NCI-H2081 treated with DMSO at 0.1 percent for 48 hours (cell line): ENCODE results near the gene MAL.

Experiments used
- DNase-seq: peaks from one replicate; lab custom pipeline; 2025; lab: John Stamatoyannopoulos, UW

The MAL gene

DNA sequence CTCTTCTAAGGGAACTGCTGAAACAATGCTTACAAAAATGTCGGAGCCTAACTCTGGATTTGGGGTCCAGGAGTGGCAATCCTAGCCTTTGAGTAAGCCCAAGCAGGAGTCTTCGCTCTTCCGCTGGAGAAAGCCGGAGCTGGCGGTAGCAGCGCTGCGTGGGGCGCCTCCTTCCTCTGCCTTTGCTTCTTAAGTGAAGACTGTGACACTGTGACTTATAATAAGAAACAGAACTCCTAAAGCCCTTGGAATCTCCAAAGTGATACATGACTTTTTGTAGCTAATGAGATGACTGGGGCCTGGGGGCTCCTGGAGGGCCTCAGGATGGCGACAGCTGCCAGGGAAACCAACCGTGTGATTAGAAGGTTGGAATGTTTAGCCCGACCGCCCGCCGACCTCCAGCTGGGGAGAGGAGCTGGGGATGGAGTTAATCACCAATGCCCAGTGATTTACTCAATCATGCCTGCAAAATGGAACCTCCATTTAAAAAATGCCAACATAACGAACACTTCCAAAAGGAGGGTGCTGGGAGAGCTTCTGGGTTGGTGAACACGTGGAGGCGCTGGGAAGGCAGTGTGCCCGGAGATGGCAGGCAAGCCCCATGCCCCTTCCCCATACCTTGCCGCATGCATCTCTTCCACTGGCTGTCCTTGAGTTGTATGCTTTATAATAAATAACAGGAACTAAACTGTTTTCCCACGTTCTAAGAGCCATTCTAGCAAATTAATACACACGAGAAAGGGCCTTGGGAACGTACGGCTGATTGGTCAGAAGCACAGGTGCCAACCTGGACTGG is 29.0 kb upstream of the MAL start:
- DNase-seq: no peak

DNA sequence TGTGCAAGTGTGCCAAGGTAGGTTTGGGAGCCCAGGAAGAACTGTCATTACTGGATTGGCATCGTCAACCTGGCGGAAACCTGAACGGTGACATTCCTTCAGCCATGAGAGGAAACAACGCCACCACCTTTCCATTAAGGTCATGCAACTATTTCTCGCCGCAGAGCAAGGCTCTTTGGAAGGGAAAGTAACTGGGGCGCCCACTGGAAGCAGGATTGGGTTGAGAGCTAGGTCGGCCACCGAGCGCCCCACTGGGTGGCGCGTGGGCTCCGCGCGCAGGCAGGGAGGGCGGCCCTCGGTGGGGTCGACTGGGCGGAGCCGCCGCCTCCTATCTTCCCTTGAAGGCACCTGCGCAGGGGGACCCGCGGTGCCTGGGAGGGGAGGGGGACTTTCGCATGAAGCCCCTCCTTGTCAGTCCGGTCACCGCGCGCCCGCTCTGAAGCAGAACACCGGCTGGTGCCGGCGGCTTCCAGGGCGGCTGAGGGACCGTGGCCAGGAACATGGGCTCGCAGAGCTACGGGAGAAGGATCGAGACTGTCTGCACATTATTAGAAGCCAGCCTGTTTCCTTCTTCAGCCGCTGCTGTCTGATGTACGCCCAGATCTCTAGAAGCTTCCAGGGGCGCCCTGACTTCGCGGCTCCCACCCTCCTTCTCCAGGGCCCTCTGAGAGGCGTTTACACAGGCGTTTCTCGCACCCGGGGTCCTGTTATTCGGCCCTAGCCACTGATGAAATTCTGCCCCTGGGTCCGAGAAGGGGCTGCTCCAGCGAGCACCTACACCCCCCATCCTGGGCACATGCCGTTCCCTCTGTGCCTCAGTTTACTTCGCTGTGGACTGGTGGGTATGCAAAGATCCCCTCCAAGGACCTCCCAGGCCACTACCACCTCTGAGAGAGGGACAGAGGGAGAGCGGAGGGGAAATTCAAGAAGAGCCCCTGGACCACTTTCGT is 27.3 kb upstream of the MAL start:
- no peak for DNase-seq

DNA sequence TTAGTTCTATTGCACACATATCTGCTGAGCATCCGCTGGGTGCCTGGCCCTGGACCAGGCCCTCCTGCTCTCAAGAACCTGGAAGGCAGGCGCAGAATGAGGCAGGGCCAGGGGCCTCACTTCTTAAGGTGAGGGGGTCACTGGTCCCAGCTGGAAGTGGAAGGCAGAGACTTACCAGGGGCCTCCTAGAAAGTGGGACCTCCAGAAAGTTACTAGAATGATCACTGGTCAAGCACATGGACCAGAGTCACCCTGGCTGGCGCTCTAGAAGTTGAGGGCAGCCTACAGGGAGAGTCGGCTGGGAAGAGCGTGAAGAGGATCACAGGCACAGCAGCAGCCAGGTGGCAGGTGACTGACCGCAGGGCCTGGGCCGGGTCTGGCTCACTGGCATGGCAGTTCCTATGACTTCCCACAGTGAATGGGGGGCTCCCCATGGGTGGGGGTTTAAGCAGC is 26.1 kb upstream of the MAL start:
- no peak for DNase-seq

DNA sequence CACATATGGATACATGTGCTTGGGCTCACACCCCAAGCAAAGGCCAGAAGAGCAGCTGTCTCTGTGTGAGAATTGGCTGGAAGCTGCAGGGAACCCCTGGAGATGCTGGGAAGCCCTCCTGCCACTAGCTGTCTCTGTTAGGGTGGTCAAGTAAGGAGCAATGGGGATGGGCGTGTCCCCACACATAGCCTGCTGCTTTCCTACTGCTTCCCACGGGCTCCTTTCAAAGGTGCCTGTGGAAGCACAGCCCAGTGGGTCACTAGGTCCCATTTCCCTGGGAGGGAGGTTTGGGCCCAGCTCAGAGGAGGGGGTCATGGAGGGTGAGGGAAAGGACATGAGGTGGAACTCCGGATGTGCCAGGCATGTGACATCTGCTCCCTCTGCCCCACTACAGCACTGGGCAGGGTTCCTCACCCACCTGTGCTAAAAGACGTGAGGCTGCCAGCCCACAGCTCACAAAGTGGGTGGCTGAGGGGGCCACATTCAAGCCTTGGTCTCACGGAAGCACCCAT is 24.4 kb upstream of the MAL start:
- no peak for DNase-seq

DNA sequence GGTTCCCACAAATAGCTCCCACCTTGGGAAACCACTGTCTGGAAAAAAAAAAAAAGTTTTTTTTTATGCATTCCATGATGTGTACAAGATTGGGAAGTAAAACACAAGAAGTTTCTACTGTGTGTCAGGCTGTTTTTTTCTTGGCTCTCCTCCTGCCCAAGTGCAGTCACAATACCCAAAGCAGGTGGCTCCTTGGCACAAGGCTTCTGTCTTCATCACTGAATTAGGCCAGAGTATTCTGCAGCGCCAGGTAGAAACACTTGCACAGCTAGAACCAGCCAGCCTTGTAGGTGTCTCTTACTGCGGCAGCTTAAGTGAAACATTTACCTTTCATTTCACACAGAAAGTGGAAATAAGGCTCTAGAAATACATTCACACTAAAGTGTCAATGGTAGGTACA is 23.8 kb upstream of the MAL start:
- DNase-seq: no peak

DNA sequence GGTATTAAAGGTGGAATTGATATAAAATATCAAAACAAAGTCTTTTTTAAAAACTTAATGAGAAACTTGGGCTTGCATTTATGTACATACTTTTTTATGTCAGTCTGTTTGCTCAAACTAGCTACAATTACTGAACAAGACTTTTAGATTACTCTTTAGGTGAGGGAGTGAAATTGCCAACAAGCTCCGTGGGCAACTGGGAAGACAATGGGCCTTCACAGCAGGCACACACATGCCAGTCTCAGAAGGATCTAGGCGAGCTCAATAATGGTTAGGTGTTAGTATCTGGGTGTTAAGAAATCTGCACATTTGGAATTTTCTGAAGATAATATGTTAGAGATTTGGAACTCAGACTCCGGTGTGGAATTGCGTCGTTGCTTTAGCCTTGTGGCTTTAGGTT is 23.0 kb upstream of the MAL start:
- DNase-seq: no peak

DNA sequence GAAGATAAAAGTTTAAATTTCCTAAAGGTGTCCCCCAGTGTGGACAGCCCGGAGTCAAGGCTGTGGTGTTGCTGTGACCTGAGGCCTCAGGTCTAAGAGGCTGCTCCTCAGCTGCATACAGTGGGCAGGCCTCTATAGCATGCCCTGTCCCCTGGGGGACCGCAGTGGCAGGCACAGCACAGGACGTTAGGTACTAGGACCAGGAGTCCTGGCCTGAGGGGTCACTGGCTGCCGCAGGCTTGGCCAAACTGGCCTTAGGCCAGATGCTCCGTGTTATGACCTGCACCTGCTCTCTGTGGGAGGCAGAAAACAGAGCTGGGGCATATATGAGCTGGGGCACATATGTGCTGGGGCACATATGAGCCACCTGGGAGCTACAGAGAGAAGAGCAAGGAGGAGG is 21.2 kb upstream of the MAL start:
- DNase-seq: no peak

DNA sequence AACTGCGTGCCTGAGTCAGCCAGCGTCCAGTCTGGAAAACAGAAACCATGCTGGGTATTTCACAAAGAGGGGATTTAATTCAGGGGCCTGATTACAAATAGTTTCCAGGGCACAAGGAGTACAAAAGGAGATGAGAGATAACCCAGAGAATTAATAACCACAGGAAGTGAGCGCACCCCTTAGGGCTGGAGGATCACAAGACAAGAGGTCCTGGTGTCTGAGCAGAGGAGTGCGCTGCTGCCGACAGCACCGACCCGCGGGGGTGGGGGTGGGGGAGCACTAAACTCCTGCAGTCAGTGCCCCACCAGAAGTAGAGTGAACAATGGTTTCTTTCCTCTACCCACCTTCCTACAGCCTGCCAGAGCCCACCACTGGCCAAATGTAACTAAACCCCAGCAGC is 20.8 kb upstream of the MAL start:
- no peak for DNase-seq

DNA sequence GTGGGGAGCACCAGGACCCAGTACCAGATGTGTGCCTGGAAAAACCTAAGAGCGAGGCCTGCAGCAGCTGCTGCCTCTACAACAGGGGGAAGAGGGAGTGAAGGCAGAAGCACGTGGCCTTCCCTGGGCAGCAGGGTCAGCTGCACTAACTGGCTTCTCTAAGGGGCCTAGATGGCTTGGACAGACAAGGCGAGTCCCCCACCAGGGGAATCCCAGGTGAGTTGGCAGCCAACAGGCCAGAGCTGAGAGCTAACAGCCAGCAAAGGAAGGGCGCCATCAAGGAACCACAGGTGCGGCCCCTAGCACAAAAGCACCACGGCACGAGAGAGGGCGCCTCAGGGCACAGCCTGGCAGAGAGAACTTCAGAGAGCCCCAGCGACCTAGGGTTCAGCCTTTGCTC is 19.8 kb upstream of the MAL start:
- no peak for DNase-seq

DNA sequence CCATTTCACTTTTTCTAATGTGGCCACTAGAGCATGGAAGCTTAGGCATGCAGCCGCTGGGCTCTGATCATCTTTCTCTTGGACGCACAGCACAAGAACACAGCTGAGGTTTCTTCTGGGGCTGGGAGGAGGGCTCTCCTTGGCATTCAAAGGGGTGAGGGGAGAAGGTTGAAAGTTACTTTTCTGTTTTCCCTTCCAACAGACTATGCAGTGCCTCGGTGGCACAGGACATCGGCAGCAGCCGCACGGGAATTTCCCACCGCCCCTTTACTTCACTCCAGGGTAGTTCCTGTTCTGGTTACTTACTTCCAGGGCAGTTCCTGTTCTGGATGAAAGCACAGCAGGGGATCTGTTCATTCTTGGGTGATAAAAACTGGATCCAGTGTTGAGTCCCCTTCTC is 18.9 kb upstream of the MAL start:
- DNase-seq: no peak

DNA sequence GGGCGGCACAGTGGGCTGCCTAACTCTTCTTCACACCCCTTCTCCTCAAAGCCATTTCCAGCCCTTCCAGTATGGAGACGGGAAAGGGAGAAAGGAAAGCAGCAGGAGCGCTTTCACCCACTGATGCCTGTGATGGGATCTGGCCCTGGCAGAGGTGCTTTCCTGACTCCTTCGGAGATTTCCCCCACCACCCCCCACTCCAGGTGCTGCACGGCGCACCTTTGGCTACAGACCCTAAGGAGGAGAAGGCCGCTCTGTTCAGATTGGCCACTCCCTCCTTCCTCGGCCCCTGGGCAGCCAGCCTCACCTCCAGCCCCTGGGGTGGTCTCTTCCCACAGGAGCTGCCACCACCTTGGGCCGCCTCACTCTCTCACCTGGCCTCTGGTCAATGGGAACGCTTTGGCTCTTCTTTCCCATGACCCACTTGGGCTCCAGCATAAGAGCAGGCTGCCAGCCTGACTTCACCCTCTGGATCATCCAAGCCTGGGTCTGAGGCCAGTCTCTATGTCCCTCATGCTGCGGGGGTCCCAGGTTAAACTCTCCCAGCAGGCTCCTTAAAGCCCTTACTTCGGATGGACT is 18.4 kb upstream of the MAL start:
- DNase-seq: no peak

DNA sequence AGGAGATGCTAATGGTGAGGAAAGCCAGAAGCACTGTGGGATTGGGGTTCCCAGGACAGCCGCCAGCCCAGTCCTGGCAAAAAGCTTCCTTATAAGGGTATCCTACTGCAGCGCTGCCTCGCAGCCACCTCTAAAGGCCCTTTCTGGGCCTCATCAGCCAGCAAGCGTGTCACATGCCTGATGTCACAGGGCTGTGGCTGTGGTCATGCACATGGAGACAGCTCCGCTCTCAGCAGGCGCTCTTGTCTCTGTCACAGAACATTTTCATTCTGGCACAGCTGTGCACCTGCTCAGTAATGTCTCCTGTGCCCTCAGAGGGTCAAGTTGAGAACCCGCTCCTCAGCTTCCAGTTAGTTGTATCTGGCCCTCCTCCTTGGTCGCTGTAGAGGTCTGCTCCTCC is 17.7 kb upstream of the MAL start:
- DNase-seq: no peak

DNA sequence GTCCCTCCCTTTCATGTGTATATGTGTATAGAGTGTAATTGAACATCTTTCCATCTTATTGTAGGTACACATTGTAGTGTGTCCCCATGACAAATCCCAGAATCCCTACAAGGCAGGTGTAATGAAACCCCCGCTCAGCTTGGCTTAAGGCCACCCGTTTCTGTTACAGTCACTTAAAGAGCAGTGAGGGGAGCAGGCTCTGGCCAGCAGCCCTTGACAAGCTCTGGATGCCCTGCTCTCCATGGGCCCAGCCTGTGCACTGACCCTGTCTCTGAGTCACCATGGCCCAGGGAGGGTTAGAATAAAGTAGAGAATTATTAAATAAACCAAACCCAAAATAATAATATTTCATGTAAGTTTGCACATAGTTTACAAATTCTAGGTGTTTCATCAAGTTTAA is 17.2 kb upstream of the MAL start:
- DNase-seq: no peak

DNA sequence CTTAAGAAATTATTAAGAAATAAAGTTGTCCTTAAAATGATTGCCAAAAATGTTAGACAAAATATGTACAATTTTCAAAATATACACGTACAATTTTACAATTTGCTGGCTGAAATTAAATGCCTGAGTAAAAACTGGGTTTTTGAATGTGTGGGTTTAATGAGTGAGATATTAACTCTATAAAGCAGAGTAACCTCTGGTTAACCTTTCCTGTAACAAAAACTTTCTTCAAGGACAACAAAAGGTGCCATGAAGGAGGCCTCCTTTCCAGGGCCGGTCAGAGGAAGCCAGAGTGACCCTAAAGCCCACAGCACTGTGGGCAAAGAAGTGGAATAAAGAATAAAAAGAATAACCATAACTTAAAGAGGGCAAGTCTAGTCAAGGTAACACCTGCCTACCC is 16.5 kb upstream of the MAL start:
- DNase-seq: no peak

DNA sequence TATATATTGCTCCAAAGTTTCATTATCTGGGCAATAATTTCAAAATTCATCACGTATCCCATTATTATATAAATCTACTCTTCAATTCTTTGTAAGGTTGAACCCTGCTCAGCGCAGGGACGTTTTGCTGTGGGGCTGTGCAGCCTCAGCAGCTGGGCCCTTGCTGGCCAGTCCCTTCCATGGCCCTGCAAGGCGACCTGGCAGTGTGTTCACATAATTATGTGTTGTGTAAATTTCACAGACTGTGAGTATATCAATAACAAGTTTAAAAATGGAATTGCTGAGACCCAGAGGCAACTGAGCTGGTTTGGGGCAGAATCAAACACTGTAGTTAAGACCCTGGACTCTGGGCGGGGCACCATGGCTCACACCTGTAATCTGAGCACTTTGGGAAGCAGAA is 16.1 kb upstream of the MAL start:
- DNase-seq: no peak

DNA sequence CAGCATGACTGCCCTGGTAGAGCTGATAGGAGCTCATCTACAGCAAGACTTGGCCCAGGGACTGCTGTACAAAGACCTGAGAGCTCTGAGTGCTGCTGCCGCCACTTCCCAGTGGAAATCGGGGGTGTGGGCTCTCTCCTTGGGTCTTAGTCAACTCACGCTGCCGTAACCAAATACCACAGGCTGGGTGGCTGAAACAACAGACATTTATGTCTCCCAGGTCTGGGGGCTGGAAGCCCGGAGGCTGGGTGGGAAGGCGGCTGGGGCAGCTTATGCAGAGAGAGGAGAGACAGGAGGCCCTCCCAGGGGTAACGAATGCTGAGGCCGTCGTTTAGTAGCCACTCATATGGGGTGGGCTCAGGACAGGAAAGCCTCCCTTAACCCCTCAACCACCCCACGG is 15.4 kb upstream of the MAL start:
- no peak for DNase-seq

DNA sequence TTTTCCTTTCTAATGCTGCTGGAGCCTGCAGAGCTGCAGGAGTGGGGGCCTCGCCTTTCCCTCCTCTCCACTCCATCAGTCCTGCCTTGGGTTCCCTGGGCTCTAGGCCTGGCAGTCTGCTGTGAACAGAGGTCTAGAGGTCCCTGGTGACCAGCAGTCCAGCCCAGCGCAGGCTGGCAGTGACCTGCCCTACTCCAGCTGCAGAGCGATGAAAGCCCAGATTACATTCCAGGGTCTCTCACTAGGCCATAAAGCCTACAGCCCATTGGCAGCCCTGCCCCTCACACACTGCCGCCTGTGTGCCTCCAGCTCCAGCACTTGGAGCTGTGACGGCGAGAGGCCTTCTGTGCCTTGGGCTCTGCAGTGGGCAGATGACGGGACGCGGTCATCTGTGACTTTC is 14.8 kb upstream of the MAL start:
- DNase-seq: no peak

DNA sequence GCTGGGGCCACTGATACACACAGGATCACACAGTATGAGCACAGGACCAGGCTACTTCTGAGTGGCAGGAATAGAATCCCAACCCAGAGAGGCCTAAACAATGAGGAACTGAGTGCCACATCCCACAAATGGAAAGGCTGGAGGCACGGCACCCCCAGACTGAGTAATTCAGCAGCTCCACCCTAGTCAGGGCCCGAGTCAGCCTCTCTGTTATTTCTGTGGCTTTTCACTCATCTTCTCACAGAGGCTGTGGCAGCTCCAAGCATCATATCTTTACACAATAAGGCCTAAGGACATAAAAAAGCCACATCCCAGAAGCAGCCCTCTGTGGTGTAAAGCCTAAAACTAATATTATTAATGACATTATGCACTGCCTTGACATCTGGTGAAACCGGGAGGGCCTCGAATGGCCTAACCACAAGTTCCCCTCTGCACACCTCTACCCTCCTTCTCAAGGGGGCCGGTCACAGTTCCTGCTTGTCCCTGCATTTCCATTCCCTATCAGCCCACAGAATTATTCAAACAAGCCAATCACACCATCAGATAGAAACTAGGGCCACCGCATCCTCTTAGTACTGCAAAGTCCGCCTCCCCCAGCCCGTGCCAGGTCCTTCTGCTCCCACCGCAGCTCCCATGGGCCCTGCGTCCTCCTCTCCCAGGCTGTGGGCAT is 12.5 kb upstream of the MAL start:
- no peak for DNase-seq

DNA sequence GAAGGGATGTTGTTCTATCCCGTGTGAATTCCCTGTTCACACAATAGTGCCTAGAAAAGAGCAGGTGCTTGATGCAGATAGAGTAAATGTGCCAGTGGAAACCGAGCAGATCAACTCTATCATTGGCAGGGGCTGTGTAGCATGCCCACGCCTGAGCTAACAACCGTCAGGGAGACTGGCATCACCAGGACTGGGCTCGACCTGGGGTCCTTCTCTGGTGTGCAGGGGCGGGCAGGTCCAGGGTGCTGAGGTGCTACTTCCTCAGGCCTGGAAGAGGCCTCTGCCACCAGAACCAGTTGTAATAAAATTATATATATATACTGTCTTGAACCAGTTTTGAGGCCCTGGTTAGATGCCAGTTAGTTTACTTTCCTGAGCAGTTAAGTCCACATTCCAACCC is 11.8 kb upstream of the MAL start:
- DNase-seq: no peak

DNA sequence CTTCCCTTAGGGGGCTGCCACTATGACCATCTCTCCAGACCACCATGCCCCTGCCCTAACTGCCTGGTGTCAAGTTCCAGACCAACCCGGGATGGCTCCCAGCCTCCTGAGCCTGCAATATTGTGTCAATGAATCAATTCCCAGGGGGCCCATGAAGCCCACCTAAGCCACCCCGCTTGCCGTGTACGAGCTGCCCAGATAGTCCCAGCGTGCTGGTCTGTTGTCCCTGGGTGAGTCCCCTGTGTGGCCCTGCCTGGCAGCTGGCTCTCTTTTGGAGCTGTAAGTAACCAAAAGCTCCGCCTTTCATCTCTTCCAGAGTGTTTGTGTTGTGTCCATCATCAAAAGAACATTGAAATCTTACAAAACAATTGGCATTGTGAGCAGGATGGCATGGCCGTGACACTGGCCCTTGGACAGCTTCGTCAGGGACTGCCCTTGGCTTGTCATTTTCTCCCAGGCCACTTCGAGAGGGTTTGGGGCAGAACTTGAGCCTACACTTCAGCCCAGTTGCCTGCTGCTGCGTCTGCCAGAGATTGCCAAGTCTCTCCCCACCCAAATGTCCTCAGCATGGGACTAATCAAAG is 11.3 kb upstream of the MAL start:
- DNase-seq: no peak

DNA sequence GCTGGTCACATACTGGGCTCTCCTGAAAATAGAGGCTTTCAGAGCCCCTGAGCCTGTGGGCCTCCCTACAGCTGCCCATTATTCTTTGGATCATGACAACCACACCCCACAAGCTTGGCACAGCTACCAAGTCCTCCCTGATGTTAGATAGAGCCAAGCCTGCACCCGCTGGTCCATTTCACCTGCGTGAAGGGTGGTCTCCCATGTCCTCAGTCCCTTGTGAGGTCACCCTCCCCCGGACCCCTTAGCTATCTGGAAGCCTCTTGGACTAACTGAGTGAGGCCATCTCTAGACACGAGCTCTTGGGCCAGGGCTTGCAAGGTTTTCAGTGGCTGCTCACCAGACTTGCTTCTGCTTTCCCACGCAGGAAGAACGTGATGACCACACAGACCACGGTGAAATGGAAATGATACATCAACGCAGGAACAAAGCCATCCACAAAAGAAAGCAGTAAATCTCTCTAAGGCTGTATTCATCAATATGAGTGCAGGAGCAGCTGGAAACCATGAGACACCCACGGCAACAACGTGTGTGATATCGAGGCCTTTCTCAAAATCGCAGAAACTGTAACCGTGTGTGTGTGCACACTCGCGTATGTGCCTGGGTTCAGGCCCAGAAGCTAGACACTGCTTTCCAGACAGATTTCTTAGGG is 10.1 kb upstream of the MAL start:
- DNase-seq: no peak
